K562 (cell line): ENCODE data around the gene FAM117A. TPM values are rescaled to one million over a fixed set of nuclear protein-coding genes. Genes with fewer than 3 reads are reported as not detected.
A peak's percentile ranks its signal among the peaks of the same experiment; 100 is the strongest.

ENCODE experiments used
- ATAC-seq: fragments of 200-7000 bp; cut with Tn5 transposase; 3 replicates; pipeline ENCODE4 v1.9.1; 2020; ENCODE audit warnings: moderate library complexity
- BruUV-seq: library from RNA; stranded (reverse); fragments of 400-500 nt; replicated peaks from 2 replicates; lab custom pipeline; 2021; lab: Mats Ljungman, UMichigan
- CTCF ChIA-PET: fragments of 300-600 bp; formaldehyde crosslinking; extraction: SDS; loops from one replicate; lab custom pipeline; 2021; ENCODE audit warnings: low intra/inter-chr PET ratio; lab: Yijun Ruan, JAX
- POLR2A ChIA-PET: fragments of 300-600, 350-650 bp; sonication (Branson Sonifier 250); formaldehyde crosslinking; extraction: SDS; loops from one replicate; lab custom pipeline; 2021; ENCODE audit warnings: antibody characterized with exemption, inconsistent platforms; lab: Yijun Ruan, JAX
- DNase-seq, 4 experiments: peaks; one replicate each; pipeline versions ENCODE4 v3.0.0 to v3.0.0-alpha.2; 2011 to 2018; ENCODE audit warnings: low spot score in 3 of 4, mixed read lengths in 3 of 4; ENCODE audit errors: extremely low read depth in 1 of 4
- FAIRE-seq: peaks from 2 replicates; lab custom pipeline; 2011; peaks lifted over from hg19 to GRCh38; lab: Jason Lieb, UNC
- H2AFZ ChIP-seq: 2 replicates; pipeline ENCODE4 v1.6.0; 2011; ENCODE audit warnings: low read depth, low read length, control low read depth, inconsistent platforms
- H3K27ac ChIP-seq: fragments of 200-600 bp; 3 replicates; pipeline ENCODE4 v1.8.0; 2011; ENCODE audit warnings: low read depth, mild to moderate bottlenecking, control low read depth, inconsistent platforms, low read length, moderate library complexity, mixed read lengths; ENCODE audit errors: extremely low read depth
- H3K27me3 ChIP-seq, 2 experiments: fragments of 300-600 bp in 1 of 2; 2 replicates in 1 of 2; 3 replicates in 1 of 2; pipeline versions ENCODE4 v1.6.0 to v1.8.0; 2011; ENCODE audit warnings: inconsistent platforms in 2 of 2, low read length in 2 of 2, mild to moderate bottlenecking in 1 of 2, mixed read lengths in 1 of 2, moderate library complexity in 1 of 2; ENCODE audit not compliant: control insufficient read depth in 2 of 2, insufficient read depth in 2 of 2
- H3K36me3 ChIP-seq: fragments of 300-600 bp; 3 replicates; pipeline ENCODE4 v1.8.0; 2011; ENCODE audit warnings: mild to moderate bottlenecking, low read length, inconsistent platforms; ENCODE audit not compliant: control insufficient read depth, insufficient read depth
- H3K4me1 ChIP-seq, 2 experiments: fragments of 200-600 bp in 1 of 2; replicated peaks in 1 of 2; 2 replicates in 1 of 2; 3 replicates in 1 of 2; pipeline versions ENCODE4 v1.5.1 to v1.8.0; 2011; ENCODE audit warnings: inconsistent platforms in 2 of 2, low read length in 2 of 2, mild to moderate bottlenecking in 1 of 2, mixed read lengths in 1 of 2, moderate library complexity in 1 of 2; ENCODE audit not compliant: control insufficient read depth in 2 of 2, insufficient read depth in 2 of 2
- H3K4me2 ChIP-seq: 2 replicates; pipeline ENCODE4 v1.6.1; 2011; ENCODE audit warnings: low read length, control low read depth, inconsistent platforms, mixed read lengths; ENCODE audit not compliant: insufficient read depth
- H3K4me3 ChIP-seq: fragments of 200-600 bp; sonication (generic), shearing (Covaris generic); 2 replicates; pipeline ENCODE4 v1.5.1; 2016; ENCODE audit warnings: control low read depth, inconsistent platforms
- H3K79me2 ChIP-seq: fragments of 200-600 bp; 3 replicates; pipeline ENCODE4 v1.8.0; 2011; ENCODE audit warnings: low read length, inconsistent platforms; ENCODE audit not compliant: control insufficient read depth, insufficient read depth
- H3K9ac ChIP-seq, 2 experiments: 2 replicates each; pipeline versions ENCODE4 v1.6.0 to v1.6.1; 2011; ENCODE audit warnings: low read depth in 2 of 2, low read length in 2 of 2, control low read depth in 1 of 2, inconsistent platforms in 1 of 2, mild to moderate bottlenecking in 1 of 2, mixed read lengths in 1 of 2; ENCODE audit not compliant: insufficient read depth in 1 of 2
- H3K9me1 ChIP-seq: one replicate; pipeline ENCODE4 v1.6.0; 2011; ENCODE audit warnings: inconsistent platforms, mild to moderate bottlenecking, low read length, moderate library complexity; ENCODE audit not compliant: control insufficient read depth, insufficient read depth
- H3K9me3 ChIP-seq: replicated peaks from 2 replicates; pipeline ENCODE4 v1.5.1; 2011; ENCODE audit warnings: low read depth, low read length, inconsistent platforms; ENCODE audit not compliant: control insufficient read depth, insufficient read depth
- H4K20me1 ChIP-seq: replicated peaks from 2 replicates; pipeline ENCODE4 v1.6.1; 2011; ENCODE audit warnings: low read length, inconsistent platforms, mixed read lengths; ENCODE audit not compliant: control insufficient read depth, insufficient read depth
- CTCFL ChIP-seq: IDR thresholded peaks from 2 replicates; pipeline ENCODE4 v1.6.1; 2011; ENCODE audit warnings: borderline replicate concordance, low read depth, mild to moderate bottlenecking, moderate library complexity, low read length; ENCODE audit not compliant: insufficient read depth, poor library complexity, severe bottlenecking
- RBBP5 ChIP-seq: fragments of 200-600 bp; sonication (generic); IDR thresholded peaks from 2 replicates; pipeline ENCODE4 v1.6.1; 2012; ENCODE audit warnings: borderline replicate concordance, mild to moderate bottlenecking, low read length, control low read depth, inconsistent platforms; ENCODE audit not compliant: insufficient read depth, poor library complexity, severe bottlenecking
- SMARCE1 ChIP-seq: fragments of 450-650 bp; IDR thresholded peaks from 2 replicates; pipeline ENCODE4 v1.7.1; 2016; ENCODE audit warnings: mild to moderate bottlenecking
- TAF9B ChIP-seq: fragments of 450-650 bp; IDR thresholded peaks from 2 replicates; pipeline ENCODE4 v1.6.1; 2018; ENCODE audit warnings: mild to moderate bottlenecking; ENCODE audit not compliant: partially characterized antibody
- ZMIZ1 ChIP-seq, 2 experiments: fragments of 150-350 bp in 1 of 2; IDR thresholded peaks; 2 replicates each; pipeline ENCODE4 v1.6.1; 2012 to 2016; ENCODE audit warnings: low read depth in 2 of 2, low read length in 2 of 2, mild to moderate bottlenecking in 1 of 2, moderate library complexity in 1 of 2
- ZNF282 ChIP-seq: sonication (generic); formaldehyde crosslinking; IDR thresholded peaks from 2 replicates; pipeline ENCODE4 v1.8.1; 2023; ENCODE audit warnings: missing genetic modification reagents
- ZNF324 ChIP-seq: fragments of 250-450 bp; sonication (Bioruptor Pico); IDR thresholded peaks from 2 replicates; pipeline ENCODE4 v1.4.0; 2020; ENCODE audit warnings: mild to moderate bottlenecking
- in situ Hi-C: fragments of 300-500 bp; cut with MboI; formaldehyde crosslinking; loops from 4 replicates; pipeline ENCODE4 v1.15.0; 2018; ENCODE audit warnings: inconsistent platforms, mixed read lengths
- intact Hi-C: fragments of 100-400 bp; cut with micrococcal nuclease; formaldehyde crosslinking; loops from 2 replicates; pipeline ENCODE4 v1.14.2; 2022
- polyA plus RNA-seq, 8 experiments: library from polyadenylated mRNA; depleted of rRNA in 4 of 8; stranded (reverse) in 5 of 8; unstranded in 3 of 8; fragments of >200 nt; fragmentation: Nextera tagmentation in 2 of 8; fragmentation: Illumina TruSeq in 1 of 8; extraction: Ambion mirVana in 2 of 8; extraction: Trizol in 1 of 8; gene quantifications; 2 replicates each; pipeline versions ENCODE4 v1.2.1 to v1.2.3, GENCODE V29; 2011 to 2014; ENCODE audit warnings: inconsistent platforms in 1 of 8, missing spikeins in 1 of 8
- total RNA-seq, 7 experiments: library from RNA; depleted of rRNA in 6 of 7; stranded (reverse); fragments of >200 nt in 6 of 7; fragmentation: Illumina TruSeq in 2 of 7; extraction: Trizol in 2 of 7; gene quantifications; 2 replicates each; pipeline versions ENCODE4 v1.2.1 to v1.2.3, GENCODE V29; 2011 to 2021; ENCODE audit warnings: low replicate concordance in 1 of 7
- TF ChIP-seq, protein P1 (sequence below): fragments of 250-450 bp; sonication (Bioruptor Pico); IDR thresholded peaks from 2 replicates; pipeline ENCODE4 v1.4.0; 2020; ENCODE audit warnings: mild to moderate bottlenecking, moderate library complexity, borderline replicate concordance

The FAM117A gene
- total and polyA plus RNA-seq, 9 of the 15 experiments (the other 6 are each of a cell fraction or from before 2014, with no cell fraction given), result 3.1 to 79.7 (median 36.6) TPM

GRCh38 chr17:49784636-49785035, 20.7 kb upstream of the FAM117A start (continued):
- TF ChIP-seq SMARCE1, result no peak

DNA sequence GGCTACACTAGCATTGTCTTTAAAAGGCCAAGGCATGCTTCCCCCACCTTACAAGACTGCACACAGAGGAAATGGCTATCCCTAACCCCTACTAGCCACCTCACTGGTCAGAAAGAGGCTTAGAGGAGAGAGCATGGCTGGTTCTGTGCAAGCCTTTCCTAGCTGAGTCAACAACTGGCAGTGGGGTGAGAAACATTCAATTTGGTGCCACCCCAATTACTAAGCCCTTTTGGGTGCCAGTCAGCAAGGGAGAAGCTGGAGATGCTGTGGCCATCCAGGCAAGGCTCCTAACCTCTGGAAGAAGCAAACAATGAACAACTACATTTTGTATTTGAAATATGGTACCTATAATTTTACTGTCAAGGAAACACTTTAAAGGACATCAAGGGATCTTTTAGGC, 19.9 kb upstream of the FAM117A start:
- Histone ChIP-seq H3K4me1 (peaks cover 5 to 24% of the 10 kb centered on the region in 2 experiments), H2AFZ (0 out of 2 replicates have a peak overlapping the region, but pooled peaks have one; percentile 55), H3K27ac (no peak overlapping the region), H3K27me3 (no peaks in the 10 kb centered on the region), H3K36me3 (no peaks in the 10 kb centered on the region)
- DNase-seq, result no peak
- TF ChIP-seq ZNF282, result no peak
- TF ChIP-seq, protein P1, sequence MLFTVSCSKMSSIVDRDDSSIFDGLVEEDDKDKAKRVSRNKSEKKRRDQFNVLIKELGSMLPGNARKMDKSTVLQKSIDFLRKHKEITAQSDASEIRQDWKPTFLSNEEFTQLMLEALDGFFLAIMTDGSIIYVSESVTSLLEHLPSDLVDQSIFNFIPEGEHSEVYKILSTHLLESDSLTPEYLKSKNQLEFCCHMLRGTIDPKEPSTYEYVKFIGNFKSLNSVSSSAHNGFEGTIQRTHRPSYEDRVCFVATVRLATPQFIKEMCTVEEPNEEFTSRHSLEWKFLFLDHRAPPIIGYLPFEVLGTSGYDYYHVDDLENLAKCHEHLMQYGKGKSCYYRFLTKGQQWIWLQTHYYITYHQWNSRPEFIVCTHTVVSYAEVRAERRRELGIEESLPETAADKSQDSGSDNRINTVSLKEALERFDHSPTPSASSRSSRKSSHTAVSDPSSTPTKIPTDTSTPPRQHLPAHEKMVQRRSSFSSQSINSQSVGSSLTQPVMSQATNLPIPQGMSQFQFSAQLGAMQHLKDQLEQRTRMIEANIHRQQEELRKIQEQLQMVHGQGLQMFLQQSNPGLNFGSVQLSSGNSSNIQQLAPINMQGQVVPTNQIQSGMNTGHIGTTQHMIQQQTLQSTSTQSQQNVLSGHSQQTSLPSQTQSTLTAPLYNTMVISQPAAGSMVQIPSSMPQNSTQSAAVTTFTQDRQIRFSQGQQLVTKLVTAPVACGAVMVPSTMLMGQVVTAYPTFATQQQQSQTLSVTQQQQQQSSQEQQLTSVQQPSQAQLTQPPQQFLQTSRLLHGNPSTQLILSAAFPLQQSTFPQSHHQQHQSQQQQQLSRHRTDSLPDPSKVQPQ, result no peak
- no peak for TF ChIP-seq TAF9B
- no peak for TF ChIP-seq RBBP5
- no peak for TF ChIP-seq ZNF324 (CRISPR knock-in tag)
- no peak for TF ChIP-seq ZMIZ1 (IDR thresholded peaks at IDR 0.05; ENCODE audit: low read depth in 2 of 2, low read length in 2 of 2)
- no peak for TF ChIP-seq CTCFL
- TF ChIP-seq, all 486 proteins: peak for 0
- in situ Hi-C loops, result no loop called here
- H3K4me3 ChIP-seq, result no peak overlapping the region
- H3K79me2 ChIP-seq, result peaks cover 11% of the 10 kb centered on the region; the same call in 2 of the 3 replicates
- H3K9me3 ChIP-seq, result no peaks in the 10 kb centered on the region
- H3K9ac ChIP-seq, result no peak overlapping the region
- BruUV-seq, result no TSS peak
- CTCF ChIA-PET, result no interaction called here
- FAIRE-seq (no peak), ATAC-seq (no peak)
- H3K9me1 ChIP-seq, result no peaks in the 10 kb centered on the region
- H4K20me1 ChIP-seq, result no peaks in the 10 kb centered on the region
- POLR2A ChIA-PET, result interaction anchor here (0.7 to 1.3 kb wide), 4 partner anchors 10 to 119 kb away, joined by 3 to 5 read pairs (median 3); no protein-coding TSS in a partner anchor
- intact Hi-C loops, result loop anchor here (2.0 kb wide), 1 partner anchor 215 kb away; no protein-coding TSS in a partner anchor
- no peak overlapping the region for H3K4me2 ChIP-seq
